ENCODE results near the gene DNAI1.
"Not testable (repeated sequence)": the region's sequence is repeated elsewhere in the genome, so short reads cannot be mapped to it uniquely, and the experiment has no call there.

DNAI1 gene

GRCh38 chr9:34450644-34451043, 8.0 kb upstream of the DNAI1 start:
- no peak for DNase-seq (ENCODE audit: low read depth in 2 of 2, low spot score in 1 of 2)

GRCh38 chr9:34451135-34451534, 7.5 kb upstream of the DNAI1 start:
- DNase-seq (ENCODE audit: low read depth in 2 of 2, low spot score in 1 of 2) = no peak

DNA sequence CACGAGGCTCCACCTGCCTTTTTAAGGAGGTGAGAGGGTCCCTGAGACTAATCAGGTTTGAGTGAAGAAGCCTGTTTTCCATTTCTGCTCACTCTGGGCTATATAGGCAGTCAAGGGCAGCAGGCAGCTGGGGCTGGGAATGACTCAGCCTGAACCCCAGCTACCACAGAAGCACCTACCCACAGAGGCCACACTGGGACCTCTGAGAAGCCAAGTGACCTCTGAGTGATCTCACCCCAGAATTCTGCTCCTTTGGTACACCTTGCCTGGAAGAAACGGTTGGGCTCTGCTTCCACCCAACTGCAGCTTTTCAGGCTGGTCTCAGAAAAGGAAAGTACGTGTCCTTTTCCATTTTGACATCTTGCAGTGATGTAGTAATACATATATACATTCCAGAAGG, 7.1 kb upstream of the DNAI1 start:
- no peak for DNase-seq (ENCODE audit: low read depth in 2 of 2, low spot score in 1 of 2)

DNA sequence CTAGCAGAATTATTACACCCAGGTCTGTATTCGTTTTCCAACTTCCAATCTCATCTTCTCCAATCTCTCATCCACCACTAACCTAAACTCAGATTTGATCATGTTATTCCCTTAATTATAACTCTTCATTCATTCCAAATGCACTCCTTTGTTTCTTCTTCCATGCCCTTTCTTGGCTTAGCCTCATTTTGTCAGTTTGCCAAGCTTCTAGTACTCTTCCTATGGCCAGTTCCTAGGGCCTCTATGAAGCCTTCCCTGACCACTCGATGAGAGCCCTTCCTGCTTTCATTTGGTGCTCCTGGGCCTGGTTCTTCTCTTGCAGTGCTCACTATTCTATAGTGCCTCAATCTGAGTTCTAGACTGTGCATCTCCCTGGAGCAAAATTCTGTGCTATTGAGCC, 6.0 kb upstream of the DNAI1 start:
- no peak for DNase-seq (ENCODE audit: low read depth in 2 of 2, low spot score in 1 of 2)

DNA sequence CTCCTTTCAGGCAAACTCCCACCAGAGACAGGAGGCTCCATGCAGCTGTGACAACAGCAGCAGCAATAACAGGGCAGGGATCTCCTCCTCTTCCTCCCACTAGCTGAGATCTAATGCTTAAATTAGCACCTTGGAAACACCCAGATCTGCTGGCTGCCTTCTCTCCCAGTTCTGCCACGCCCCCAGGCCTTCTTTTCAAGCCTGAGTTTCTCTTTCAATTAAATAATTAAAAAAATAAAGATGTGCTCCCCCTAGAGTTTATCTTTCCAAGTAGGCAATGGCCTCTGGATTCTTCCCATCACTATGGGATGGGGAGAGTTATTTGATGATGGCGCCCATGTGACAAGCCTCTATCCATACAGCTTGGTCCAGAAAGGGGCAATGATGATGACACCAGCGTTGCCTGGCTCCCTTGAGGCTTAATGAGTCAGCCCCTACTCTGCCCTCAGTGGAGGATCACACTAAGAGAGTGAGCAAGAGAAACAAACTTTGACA, 4.0 kb upstream of the DNAI1 start:
- DNase-seq (ENCODE audit: low read depth in 2 of 2, low spot score in 1 of 2) = no peak

GRCh38 chr9:34456151-34456550, 2.5 kb upstream of the DNAI1 start:
- no peak for DNase-seq (ENCODE audit: low read depth in 2 of 2, low spot score in 1 of 2)

DNA sequence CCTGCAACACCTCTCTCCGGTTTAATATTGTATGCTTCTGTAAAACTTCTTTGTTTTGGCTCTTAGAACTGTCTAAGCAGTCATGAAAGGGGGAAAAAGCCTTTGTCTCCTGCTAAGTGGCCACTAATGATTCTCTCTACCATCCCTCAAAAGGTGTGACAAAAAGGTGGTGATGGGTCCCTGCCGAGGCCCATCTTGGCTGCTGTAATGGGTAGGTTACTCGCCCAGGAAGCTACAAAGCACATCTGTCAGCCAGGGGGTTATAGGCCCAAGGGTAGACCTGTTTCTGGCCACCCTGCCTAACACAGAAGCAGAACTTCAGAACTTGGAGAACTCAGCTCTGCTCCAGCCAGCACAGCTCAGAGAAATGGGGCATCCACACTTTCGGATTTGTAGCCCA, 1.9 kb upstream of the DNAI1 start:
- DNase-seq (ENCODE audit: low read depth in 2 of 2, low spot score in 1 of 2) = no peak

DNA sequence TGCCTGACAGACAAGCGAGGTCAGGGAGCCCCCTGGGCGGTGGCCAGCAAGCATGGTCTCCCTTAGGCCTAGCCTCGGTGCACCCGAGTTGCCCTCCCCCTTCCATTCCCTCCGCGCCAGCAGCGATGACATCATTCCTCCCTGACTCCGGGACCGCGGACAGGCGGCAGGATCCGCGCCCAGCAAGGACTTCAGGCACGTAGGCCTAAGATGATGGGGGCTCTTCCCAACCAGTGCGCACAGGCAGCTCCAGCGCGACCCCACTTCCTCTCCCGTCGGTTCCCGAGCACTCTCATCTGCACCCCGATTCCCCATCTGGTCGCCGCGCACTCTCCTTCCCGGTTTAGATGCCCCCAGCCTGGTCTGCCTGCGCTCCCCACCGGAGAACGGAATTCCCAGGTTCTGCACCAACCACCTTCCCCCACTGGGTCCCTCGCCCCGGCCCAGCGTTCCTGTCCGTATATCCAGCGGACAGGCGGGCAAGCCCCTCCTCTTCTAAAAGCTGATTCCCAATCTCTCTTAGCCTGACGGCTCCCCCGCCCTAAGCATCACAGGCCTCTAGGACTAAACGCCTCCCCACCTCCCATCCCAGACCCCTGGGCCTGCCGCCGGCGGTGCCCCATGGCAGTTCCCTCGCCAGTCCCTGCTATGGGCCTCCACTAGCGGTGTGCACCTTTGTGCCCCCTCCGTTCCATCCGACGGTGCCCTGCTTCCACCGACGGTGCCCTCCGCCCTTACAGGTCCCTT, 1.2 kb upstream of the DNAI1 start:
- no peak for DNase-seq (ENCODE audit: low read depth in 2 of 2, low spot score in 1 of 2)

GRCh38 chr9:34458959-34459340, 345 bp downstream of the DNAI1 start:
- no peak for DNase-seq (ENCODE audit: low read depth in 2 of 2, low spot score in 1 of 2)

- no peak for DNase-seq (ENCODE audit: low read depth in 2 of 2, low spot score in 1 of 2)
Measured at GRCh38 chr9:34459356-34459755, 751 bp downstream of the DNAI1 start.

DNA sequence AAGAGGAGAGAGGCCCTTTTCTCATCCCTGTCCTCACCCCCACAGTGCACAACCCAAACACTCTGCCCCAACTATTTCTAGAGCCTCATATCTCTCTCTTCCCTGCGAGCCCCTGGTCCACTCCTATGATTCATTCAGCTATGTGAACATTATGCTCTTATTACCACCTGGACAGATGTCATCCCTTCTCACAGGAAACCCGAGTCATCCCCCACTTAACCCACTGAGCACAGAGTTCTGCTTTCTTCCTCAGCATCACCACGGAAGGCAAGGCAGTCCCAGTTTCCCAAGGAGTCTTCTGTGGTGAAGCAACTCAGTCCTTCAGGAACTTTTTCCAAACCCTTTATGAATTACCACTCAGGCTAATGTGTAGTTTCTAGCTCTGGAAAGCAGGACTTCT, 1.3 kb downstream of the DNAI1 start:
- no peak for DNase-seq (ENCODE audit: low read depth in 2 of 2, low spot score in 1 of 2)

GRCh38 chr9:34463098-34463900, 4.7 kb downstream of the DNAI1 start:
- DNase-seq (ENCODE audit: low read depth in 2 of 2, low spot score in 1 of 2) = no peak

- DNase-seq (ENCODE audit: low read depth in 2 of 2, low spot score in 1 of 2) = no peak
Measured at GRCh38 chr9:34463901-34464232, 5.3 kb downstream of the DNAI1 start.

DNA sequence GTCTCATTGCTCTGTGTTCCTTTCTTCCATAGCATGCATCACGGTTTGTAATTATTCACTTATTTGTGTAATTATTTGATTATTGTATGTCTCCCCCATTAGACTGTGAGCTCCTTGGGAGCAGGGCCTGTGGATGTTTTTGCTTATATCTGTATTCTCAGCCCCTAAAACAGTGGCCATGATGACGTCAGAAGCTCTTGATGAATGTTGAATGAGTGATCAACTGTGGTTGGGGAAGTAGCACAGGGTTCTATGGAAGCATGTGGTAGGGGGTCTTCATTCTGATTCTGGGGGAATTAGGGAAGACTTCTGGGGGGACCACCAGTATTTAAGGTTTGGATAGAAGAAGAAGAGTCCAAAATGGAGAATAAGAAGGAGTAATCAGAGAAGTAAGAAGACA, 6.0 kb downstream of the DNAI1 start:
- DNase-seq (ENCODE audit: low read depth in 2 of 2, low spot score in 1 of 2) = no peak

- no peak for DNase-seq (ENCODE audit: low read depth in 2 of 2, low spot score in 1 of 2)
Measured at GRCh38 chr9:34465468-34465867, 6.9 kb downstream of the DNAI1 start.

- DNase-seq (ENCODE audit: low read depth in 2 of 2, low spot score in 1 of 2) = no peak
Measured at GRCh38 chr9:34475097-34475496, 16.5 kb downstream of the DNAI1 start.

GRCh38 chr9:34477541-34477940, 18.9 kb downstream of the DNAI1 start:
- no peak for DNase-seq (ENCODE audit: low read depth in 2 of 2, low spot score in 1 of 2)

DNA sequence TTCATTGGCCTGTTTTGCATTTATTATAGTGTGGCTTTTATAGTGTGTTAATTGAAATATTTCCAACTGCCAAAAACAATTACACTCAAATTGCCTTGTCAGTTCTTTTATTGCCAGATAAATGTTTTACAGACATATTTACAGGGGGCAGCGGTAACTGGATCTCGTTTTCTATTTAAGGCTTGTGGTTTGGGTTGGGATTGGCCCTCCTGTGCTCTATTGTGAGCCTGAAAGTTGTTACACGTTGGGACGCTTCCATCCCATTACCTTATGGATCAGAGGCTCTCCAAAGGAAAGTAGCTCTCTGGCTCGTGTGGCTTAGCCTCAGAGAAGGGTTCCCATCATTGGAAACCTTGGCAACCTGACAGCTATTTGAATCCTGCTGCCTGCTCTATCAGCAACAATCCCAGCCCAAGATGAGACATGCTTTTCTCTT, 20.8 kb downstream of the DNAI1 start:
- no peak for DNase-seq (ENCODE audit: low read depth in 2 of 2, low spot score in 1 of 2)

GRCh38 chr9:34481620-34482019, 23.0 kb downstream of the DNAI1 start:
- DNase-seq (ENCODE audit: low read depth in 2 of 2, low spot score in 1 of 2) = not testable (repeated sequence)

DNA sequence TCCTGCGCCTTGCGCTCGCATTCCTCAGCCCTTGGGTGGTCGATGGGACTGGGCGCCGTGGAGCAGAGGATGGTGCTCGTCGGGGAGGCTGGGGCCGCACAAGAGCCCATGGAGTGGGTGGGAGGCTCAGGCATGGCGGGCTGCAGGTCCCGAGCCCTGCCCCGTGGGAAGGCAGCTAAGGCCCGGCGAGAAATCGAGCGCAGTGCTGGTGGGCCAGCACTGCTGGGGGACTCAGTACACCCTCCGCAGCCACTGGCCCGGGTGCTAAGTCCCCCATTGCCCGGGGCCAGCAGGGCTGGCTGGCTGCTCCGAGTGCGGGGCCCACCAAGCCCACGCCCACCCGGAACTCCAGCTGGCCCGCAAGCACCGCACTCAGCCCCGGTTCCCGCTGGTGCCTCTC, 24.1 kb downstream of the DNAI1 start:
- not testable (repeated sequence) for DNase-seq (ENCODE audit: low read depth in 2 of 2, low spot score in 1 of 2)

DNA sequence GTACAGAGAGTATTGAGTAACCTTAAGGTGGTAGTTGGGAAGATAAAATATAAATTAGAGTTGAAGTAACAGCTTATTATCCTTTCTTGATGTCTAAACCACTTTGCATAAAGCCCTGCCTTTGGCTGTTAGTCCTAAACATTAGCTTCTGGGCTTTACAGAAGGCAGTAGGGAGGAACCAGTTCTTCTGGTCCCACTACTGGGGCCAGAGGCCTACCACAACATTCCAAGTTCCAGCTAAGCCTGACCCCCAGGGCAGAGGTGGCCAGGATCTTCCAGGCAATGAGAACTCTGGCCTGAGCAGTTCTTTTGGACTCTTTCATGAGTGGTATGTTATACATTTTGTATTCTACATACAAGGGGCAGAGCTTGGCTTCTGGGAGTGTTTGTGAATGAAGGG, 26.1 kb downstream of the DNAI1 start:
- no peak for DNase-seq (ENCODE audit: low read depth in 2 of 2, low spot score in 1 of 2)

DNA sequence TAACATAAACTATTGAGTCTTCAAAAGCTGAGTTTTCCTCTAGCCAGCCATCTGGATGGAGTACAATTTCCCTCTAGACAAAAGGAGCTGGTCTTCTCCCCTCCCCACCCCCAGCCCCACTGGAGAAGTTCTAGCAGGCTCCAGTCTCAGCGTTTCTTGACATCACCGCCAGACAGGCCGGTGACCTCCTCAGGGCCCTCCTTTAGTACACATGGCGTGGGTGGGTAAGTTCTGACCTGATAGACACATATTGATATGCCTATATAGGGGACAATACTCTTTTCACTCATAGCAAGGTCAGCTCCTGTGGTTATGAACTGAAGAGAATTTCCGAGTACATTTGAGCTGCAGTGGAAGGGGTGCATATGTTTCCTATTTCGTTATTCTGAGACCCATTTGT, 27.2 kb downstream of the DNAI1 start:
- no peak for DNase-seq (ENCODE audit: low read depth in 2 of 2, low spot score in 1 of 2)

- DNase-seq (ENCODE audit: low read depth in 2 of 2, low spot score in 1 of 2) = no peak
Measured at GRCh38 chr9:34486572-34486971, 28.0 kb downstream of the DNAI1 start.

Data from stimulated activated CD8-positive, alpha-beta memory T cell treated with anti-CD3 and anti-CD28 coated beads, Interleukin-4, amount 100 ng/mL, for 4 hours (primary cell).